Mesodermal cell (in vitro differentiated cells): ENCODE data around the gene AZIN2.
"Not testable (repeated sequence)": the region's sequence is repeated elsewhere in the genome, so short reads cannot be mapped to it uniquely, and the experiment has no call there.

ENCODE experiments used
- H3K27ac ChIP-seq: 2 replicates; pipeline ENCODE4 v1.7.0; 2013; ENCODE audit warnings: mild to moderate bottlenecking, low read depth, low read length, moderate library complexity; ENCODE audit not compliant: severe bottlenecking
- H3K36me3 ChIP-seq: 2 replicates; pipeline ENCODE4 v1.7.1; 2013; ENCODE audit warnings: mild to moderate bottlenecking, low read length, moderate library complexity; ENCODE audit not compliant: control insufficient read depth, insufficient read depth
- H3K4me1 ChIP-seq: one replicate; pipeline ENCODE4 v1.7.1; 2013; ENCODE audit warnings: mild to moderate bottlenecking, low read length; ENCODE audit not compliant: insufficient read depth, control insufficient read depth, poor library complexity, severe bottlenecking
- H3K4me3 ChIP-seq: 2 replicates; pipeline ENCODE4 v1.7.0; 2013; ENCODE audit warnings: low read length, control low read depth, mild to moderate bottlenecking; ENCODE audit not compliant: insufficient read depth, poor library complexity, severe bottlenecking; ENCODE audit errors: extremely low read depth
- H3K9me3 ChIP-seq: 2 replicates; pipeline ENCODE4 v1.7.1; 2013; ENCODE audit warnings: mild to moderate bottlenecking, low read length, moderate library complexity; ENCODE audit not compliant: control insufficient read depth
- WGBS, 2 experiments: methylation state at CpG; one replicate each; pipeline ENCODE4 v1.1.5; 2013; ENCODE audit warnings: missing lambda C conversion rate in 2 of 2; ENCODE audit not compliant: insufficient coverage in 2 of 2; 5-methylcytosine and 5-hydroxymethylcytosine counted together

Gene AZIN2

GRCh38 chr1:33128781-33129180, 47.8 kb downstream of the AZIN2 start:
- Histone ChIP-seq H3K4me1 (no peaks in the 10 kb centered on the region), H3K36me3 (no peaks in the 10 kb centered on the region), H3K4me3 (no peak overlapping the region), H3K9me3 (no peaks in the 10 kb centered on the region), H3K27ac (no peak overlapping the region)
- 73 to 90% methylated on average over 3 of the region's 4 CpGs for whole genome bisulfite sequencing, 2 experiments

- no peak overlapping the region for H3K27ac ChIP-seq
- H3K36me3 ChIP-seq: no peaks in the 10 kb centered on the region
- no peaks in the 10 kb centered on the region for H3K9me3 ChIP-seq
- 78 to 82% methylated on average over 2 to 3 of the region's 4 CpGs for WGBS, 2 experiments
- H3K4me1 ChIP-seq: no peaks in the 10 kb centered on the region
- H3K4me3 ChIP-seq: no peak overlapping the region
Measured at GRCh38 chr1:33130297-33130696, 49.3 kb downstream of the AZIN2 start.

GRCh38 chr1:33131191-33131590, 50.2 kb downstream of the AZIN2 start:
- no peaks in the 10 kb centered on the region for H3K9me3 ChIP-seq
- no peak overlapping the region for H3K4me3 ChIP-seq
- WGBS, 2 experiments: no CpG with 5 or more reads among the region's 2 CpGs
- no peaks in the 10 kb centered on the region for H3K4me1 ChIP-seq
- no peaks in the 10 kb centered on the region for H3K36me3 ChIP-seq
- no peak overlapping the region for H3K27ac ChIP-seq

- H3K9me3 ChIP-seq: no peaks in the 10 kb centered on the region
- no peak overlapping the region for H3K27ac ChIP-seq
- no peak overlapping the region for H3K4me3 ChIP-seq
- no peaks in the 10 kb centered on the region for H3K36me3 ChIP-seq
- H3K4me1 ChIP-seq: no peaks in the 10 kb centered on the region
- WGBS, 2 experiments: no CpG with 5 or more reads among the region's 2 CpGs
Measured at GRCh38 chr1:33132549-33132948, 51.6 kb downstream of the AZIN2 start.

- H3K36me3 ChIP-seq: no peaks in the 10 kb centered on the region
- H3K4me3 ChIP-seq: no peak overlapping the region
- no peak overlapping the region for H3K27ac ChIP-seq
- H3K9me3 ChIP-seq: no peaks in the 10 kb centered on the region
- 88 to 93% methylated on average over 8 to 9 of the region's 10 CpGs for WGBS, 2 experiments
- no peaks in the 10 kb centered on the region for H3K4me1 ChIP-seq
Measured at GRCh38 chr1:33133478-33134105, 52.6 kb downstream of the AZIN2 start.

- not testable (repeated sequence) for H3K4me3 ChIP-seq, H3K36me3 ChIP-seq, H3K4me1 ChIP-seq, H3K9me3 ChIP-seq, H3K27ac ChIP-seq
- WGBS, 2 experiments: 89 to 90% methylated on average over 1 of the region's 1 CpG
Measured at GRCh38 chr1:33136041-33136440, 55.1 kb downstream of the AZIN2 start.

- Histone ChIP-seq H3K4me1 (peaks cover 27% of the 10 kb centered on the region), H3K9me3 (no peaks in the 10 kb centered on the region), H3K4me3 (no peak overlapping the region), H3K36me3 (no peaks in the 10 kb centered on the region), H3K27ac (no peak overlapping the region)
- 26 to 50% methylated on average over 5 of the region's 8 CpGs for WGBS, 2 experiments
Measured at GRCh38 chr1:33137800-33138199, 56.8 kb downstream of the AZIN2 start.

GRCh38 chr1:33140153-33141149, 59.5 kb downstream of the AZIN2 start:
- H3K4me1 ChIP-seq: peaks cover 40% of the 10 kb centered on the region
- WGBS, 2 experiments: 54 to 61% methylated on average over 6 to 7 of the region's 9 CpGs
- H3K9me3 ChIP-seq: no peaks in the 10 kb centered on the region
- H3K27ac ChIP-seq: peak overlapping the region; percentile 16
- no peaks in the 10 kb centered on the region for H3K36me3 ChIP-seq
- no peak overlapping the region for H3K4me3 ChIP-seq

- no peak overlapping the region for H3K27ac ChIP-seq
- peaks cover 40% of the 10 kb centered on the region for H3K4me1 ChIP-seq
- WGBS, 2 experiments: 71 to 83% methylated on average over 2 of the region's 2 CpGs
- H3K36me3 ChIP-seq: no peaks in the 10 kb centered on the region
- no peaks in the 10 kb centered on the region for H3K9me3 ChIP-seq
- H3K4me3 ChIP-seq: no peak overlapping the region
Measured at GRCh38 chr1:33141216-33141615, 60.3 kb downstream of the AZIN2 start.

GRCh38 chr1:33141781-33142180, 60.8 kb downstream of the AZIN2 start:
- Histone ChIP-seq H3K4me3 (no peak overlapping the region), H3K4me1 (peaks cover 40% of the 10 kb centered on the region), H3K27ac (no peak overlapping the region), H3K36me3 (peaks cover 5% of the 10 kb centered on the region), H3K9me3 (no peaks in the 10 kb centered on the region)
- WGBS, 2 experiments: no CpG with 5 or more reads among the region's 3 CpGs
